ENCODE data around the gene PDGFRA.
"Not testable (repeated sequence)": the region's sequence is repeated elsewhere in the genome, so short reads cannot be mapped to it uniquely, and the experiment has no call there.

PDGFRA gene

GRCh38 chr4:54337009-54337408 lies 107.9 kb downstream of the PDGFRA start:
- ChIA-PET CTCF (interaction anchor here (1.2 to 1.9 kb wide), 3 partner anchors 13 to 624 kb away, joined by 3 to 9 read pairs (median 4); no protein-coding TSS in a partner anchor), POLR2A (no interaction called here)
- no peak overlapping the region for H3K4me3 ChIP-seq (ENCODE audit: low read depth, low read length)
- TF ChIP-seq CTCF (IDR thresholded peaks at IDR 0.05; ENCODE audit: insufficient read depth, low read length, missing control alignments): no peak
- DNase-seq (ENCODE audit: low read depth, low spot score): no peak

- CTCF ChIA-PET: interaction anchor here (2.9 kb wide), 1 partner anchor 20 kb away, joined by 10 read pairs; no protein-coding TSS in a partner anchor
- H3K4me3 ChIP-seq (ENCODE audit: low read depth, low read length); POLR2A ChIA-PET; DNase-seq (ENCODE audit: low read depth, low spot score): not testable (repeated sequence)
Observed at GRCh38 chr4:54342067-54342466, 113.0 kb downstream of the PDGFRA start.

All from AG04449 (cell line).